Activated naive CD8-positive, alpha-beta T cell treated with anti-CD3 and anti-CD28 coated beads, Interleukin-2, amount 10 ng/mL, durations not matched to agents 7 days and 5 days (primary cell): ENCODE measurements around the gene TBXAS1. TPM values are rescaled to one million over a fixed set of nuclear protein-coding genes. Genes with fewer than 3 reads are reported as not detected.

Experiments used
- ATAC-seq: fragments of 150-1000 bp; cut with Tn5 transposase; one replicate; pipeline ENCODE4 v1.10.0; 2021; ENCODE audit warnings: low read depth, moderate library complexity
- POLR2A ChIA-PET: fragments of 350-600 bp; sonication (Branson Sonifier 250); formaldehyde crosslinking; loops from one replicate; lab custom pipeline; 2021; ENCODE audit warnings: antibody characterized with exemption; lab: Charles Lee
- DNase-seq: peaks from one replicate; pipeline ENCODE4 v3.0.0; 2021
- H3K27ac Mint-ChIP-seq: one replicate; pipeline ENCODE4 v1.8.0; 2022; ENCODE audit warnings: mild to moderate bottlenecking, mixed read lengths
- H3K27me3 Mint-ChIP-seq: one replicate; pipeline ENCODE4 v1.8.0; 2022; ENCODE audit warnings: mild to moderate bottlenecking, moderate library complexity, mixed read lengths
- H3K36me3 Mint-ChIP-seq: one replicate; pipeline ENCODE4 v1.8.0; 2021; ENCODE audit warnings: mild to moderate bottlenecking, mixed read lengths
- H3K4me1 Mint-ChIP-seq: one replicate; pipeline ENCODE4 v1.8.0; 2021; ENCODE audit warnings: mixed read lengths
- H3K4me3 Mint-ChIP-seq: one replicate; pipeline ENCODE4 v1.8.0; 2022; ENCODE audit warnings: mild to moderate bottlenecking, moderate library complexity, mixed read lengths
- H3K9me3 Mint-ChIP-seq: one replicate; pipeline ENCODE4 v1.8.0; 2021; ENCODE audit warnings: mixed read lengths
- total RNA-seq, 2 experiments: library from RNA; stranded (reverse); gene quantifications; one replicate each; pipeline ENCODE4 v1.2.3, GENCODE V29; 2021

TBXAS1 gene
- total RNA-seq, 2 experiments from 2014 or later = 2.1 to 3.0 TPM

- Mint-ChIP-seq H3K27ac (peak overlapping the region; percentile 10), H3K4me1 (peaks cover 5% of the 10 kb centered on the region), H3K36me3 (no peaks in the 10 kb centered on the region), H3K4me3 (no peak overlapping the region), H3K27me3 (peaks cover 10% of the 10 kb centered on the region), H3K9me3 (no peaks in the 10 kb centered on the region)
- no peak for DNase-seq
- ATAC-seq = no peak
- POLR2A ChIA-PET = no interaction called here
These were observed 155.8 kb downstream of the TBXAS1 start for GRCh38 chr7:139984642-139985539.

GRCh38 chr7:139985811-139986210, 156.7 kb downstream of the TBXAS1 start:
- no peaks in the 10 kb centered on the region for H3K4me1 Mint-ChIP-seq
- H3K27ac Mint-ChIP-seq = no peak overlapping the region
- ATAC-seq = no peak
- H3K36me3 Mint-ChIP-seq = no peaks in the 10 kb centered on the region
- no peak overlapping the region for H3K4me3 Mint-ChIP-seq
- H3K9me3 Mint-ChIP-seq = no peaks in the 10 kb centered on the region
- H3K27me3 Mint-ChIP-seq = peaks cover 8% of the 10 kb centered on the region
- POLR2A ChIA-PET = no interaction called here
- no peak for DNase-seq

- Mint-ChIP-seq H3K9me3 (no peaks in the 10 kb centered on the region), H3K27ac (no peak overlapping the region), H3K27me3 (peaks cover 8% of the 10 kb centered on the region), H3K4me1 (no peaks in the 10 kb centered on the region), H3K36me3 (no peaks in the 10 kb centered on the region), H3K4me3 (no peak overlapping the region)
- ATAC-seq (no peak), DNase-seq (no peak)
- POLR2A ChIA-PET = no interaction called here
These were observed 158.8 kb downstream of the TBXAS1 start for GRCh38 chr7:139987691-139988516.

GRCh38 chr7:139989366-139990141, 160.5 kb downstream of the TBXAS1 start:
- Mint-ChIP-seq H3K27ac (no peak overlapping the region), H3K4me1 (no peaks in the 10 kb centered on the region), H3K27me3 (peaks cover 5% of the 10 kb centered on the region)

GRCh38 chr7:139990142-139990535, 161.1 kb downstream of the TBXAS1 start:
- Mint-ChIP-seq H3K27ac (no peak overlapping the region), H3K27me3 (peaks cover 1% of the 10 kb centered on the region), H3K4me3 (no peak overlapping the region), H3K9me3 (no peaks in the 10 kb centered on the region), H3K36me3 (no peaks in the 10 kb centered on the region), H3K4me1 (no peaks in the 10 kb centered on the region)
- POLR2A ChIA-PET = no interaction called here
- DNase-seq (no peak), ATAC-seq (no peak)

More at GRCh38 chr7:139989366-139990141, 160.5 kb downstream of the TBXAS1 start:
- POLR2A ChIA-PET = no interaction called here
- Mint-ChIP-seq H3K4me3 (no peak overlapping the region), H3K9me3 (no peaks in the 10 kb centered on the region), H3K36me3 (no peaks in the 10 kb centered on the region)
- ATAC-seq (no peak), DNase-seq (no peak)

- Mint-ChIP-seq H3K4me3 (no peak overlapping the region), H3K27ac (no peak overlapping the region), H3K27me3 (no peaks in the 10 kb centered on the region), H3K9me3 (no peaks in the 10 kb centered on the region), H3K36me3 (no peaks in the 10 kb centered on the region), H3K4me1 (no peaks in the 10 kb centered on the region)
- POLR2A ChIA-PET = no interaction called here
- DNase-seq = no peak
- ATAC-seq = no peak
These were observed 161.7 kb downstream of the TBXAS1 start for GRCh38 chr7:139990571-139991268.

GRCh38 chr7:139991269-139991666, 162.2 kb downstream of the TBXAS1 start:
- H3K4me1 Mint-ChIP-seq = no peaks in the 10 kb centered on the region
- POLR2A ChIA-PET = no interaction called here
- H3K27me3 Mint-ChIP-seq = no peaks in the 10 kb centered on the region
- H3K4me3 Mint-ChIP-seq = no peak overlapping the region
- H3K9me3 Mint-ChIP-seq = no peaks in the 10 kb centered on the region
- H3K36me3 Mint-ChIP-seq = no peaks in the 10 kb centered on the region
- no peak for ATAC-seq
- H3K27ac Mint-ChIP-seq = no peak overlapping the region
- no peak for DNase-seq

- Mint-ChIP-seq H3K9me3 (no peaks in the 10 kb centered on the region), H3K36me3 (no peaks in the 10 kb centered on the region), H3K4me3 (no peak overlapping the region), H3K27me3 (no peaks in the 10 kb centered on the region), H3K4me1 (no peaks in the 10 kb centered on the region), H3K27ac (no peak overlapping the region)
- ATAC-seq = no peak
- POLR2A ChIA-PET = no interaction called here
- DNase-seq = no peak
These were observed 162.8 kb downstream of the TBXAS1 start for GRCh38 chr7:139991911-139992310.

- POLR2A ChIA-PET = interaction anchor here (0.7 kb wide), 1 partner anchor 123 kb away, joined by 3 read pairs; no protein-coding TSS in a partner anchor
- Mint-ChIP-seq H3K27ac (no peak overlapping the region), H3K9me3 (no peaks in the 10 kb centered on the region)
These were observed 163.4 kb downstream of the TBXAS1 start for GRCh38 chr7:139992353-139993044.

GRCh38 chr7:139993169-139993568, 164.1 kb downstream of the TBXAS1 start:
- DNase-seq = no peak
- H3K27me3 Mint-ChIP-seq = no peaks in the 10 kb centered on the region
- no peaks in the 10 kb centered on the region for H3K9me3 Mint-ChIP-seq
- no peak overlapping the region for H3K27ac Mint-ChIP-seq
- POLR2A ChIA-PET = interaction anchor here (0.7 kb wide), 1 partner anchor 124 kb away, joined by 3 read pairs; no protein-coding TSS in a partner anchor
- no peaks in the 10 kb centered on the region for H3K36me3 Mint-ChIP-seq
- no peak overlapping the region for H3K4me3 Mint-ChIP-seq
- no peak for ATAC-seq
- H3K4me1 Mint-ChIP-seq = no peaks in the 10 kb centered on the region

More at GRCh38 chr7:139992353-139993044, 163.4 kb downstream of the TBXAS1 start:
- Mint-ChIP-seq H3K4me3 (no peak overlapping the region), H3K27me3 (no peaks in the 10 kb centered on the region), H3K4me1 (no peaks in the 10 kb centered on the region), H3K36me3 (no peaks in the 10 kb centered on the region)
- DNase-seq (no peak), ATAC-seq (no peak)

GRCh38 chr7:139993592-139993991, 164.5 kb downstream of the TBXAS1 start:
- Mint-ChIP-seq H3K4me1 (no peaks in the 10 kb centered on the region), H3K27me3 (no peaks in the 10 kb centered on the region), H3K4me3 (no peak overlapping the region), H3K9me3 (no peaks in the 10 kb centered on the region), H3K27ac (no peak overlapping the region), H3K36me3 (no peaks in the 10 kb centered on the region)
- ATAC-seq = no peak
- DNase-seq = no peak
- POLR2A ChIA-PET = no interaction called here

- Mint-ChIP-seq H3K27ac (no peak overlapping the region), H3K27me3 (no peaks in the 10 kb centered on the region), H3K9me3 (no peaks in the 10 kb centered on the region), H3K36me3 (no peaks in the 10 kb centered on the region), H3K4me3 (no peak overlapping the region), H3K4me1 (no peaks in the 10 kb centered on the region)
- DNase-seq (no peak), ATAC-seq (no peak)
- POLR2A ChIA-PET = no interaction called here
These were observed 165.3 kb downstream of the TBXAS1 start for GRCh38 chr7:139994356-139994755.
